Bronchial epithelial cell (primary cell): ENCODE measurements around the gene DENND2A. TPM values are rescaled to one million over a fixed set of nuclear protein-coding genes. Genes with fewer than 3 reads are reported as not detected.
A peak's percentile ranks its signal among the peaks of the same experiment; 100 is the strongest.

Experiments
- DNase-seq: peaks from one replicate; pipeline ENCODE4 v3.0.0-alpha.2; 2010; ENCODE audit warnings: low read depth
- FAIRE-seq: peaks from 2 replicates; lab custom pipeline; 2011; peaks lifted over from hg19 to GRCh38; lab: Jason Lieb, UNC
- H3K27me3 ChIP-seq: 2 replicates; pipeline ENCODE4 v1.5.1; 2011; ENCODE audit warnings: low read length; ENCODE audit not compliant: control insufficient read depth, insufficient read depth
- H3K36me3 ChIP-seq: 2 replicates; pipeline ENCODE4 v1.5.1; 2011; ENCODE audit warnings: low read length; ENCODE audit not compliant: control insufficient read depth, insufficient read depth
- H3K4me3 ChIP-seq: 2 replicates; pipeline ENCODE4 v1.5.1; 2011; ENCODE audit warnings: mild to moderate bottlenecking, low read depth, low read length, control low read depth
- total RNA-seq: library from RNA; depleted of rRNA; stranded (reverse); fragments of >200 nt; gene quantifications from 2 replicates; pipeline ENCODE4 v1.2.1, GENCODE V29; 2014
- TF ChIP-seq, protein P1 (sequence below): IDR thresholded peaks from 2 replicates; pipeline ENCODE4 v1.5.1; 2011; ENCODE audit warnings: mild to moderate bottlenecking, moderate library complexity, low read length, control low read depth, inconsistent platforms; ENCODE audit not compliant: insufficient read depth, severe bottlenecking

DENND2A gene
- total RNA-seq, 1 donor from 2014 or later = 0.26 TPM

DNA sequence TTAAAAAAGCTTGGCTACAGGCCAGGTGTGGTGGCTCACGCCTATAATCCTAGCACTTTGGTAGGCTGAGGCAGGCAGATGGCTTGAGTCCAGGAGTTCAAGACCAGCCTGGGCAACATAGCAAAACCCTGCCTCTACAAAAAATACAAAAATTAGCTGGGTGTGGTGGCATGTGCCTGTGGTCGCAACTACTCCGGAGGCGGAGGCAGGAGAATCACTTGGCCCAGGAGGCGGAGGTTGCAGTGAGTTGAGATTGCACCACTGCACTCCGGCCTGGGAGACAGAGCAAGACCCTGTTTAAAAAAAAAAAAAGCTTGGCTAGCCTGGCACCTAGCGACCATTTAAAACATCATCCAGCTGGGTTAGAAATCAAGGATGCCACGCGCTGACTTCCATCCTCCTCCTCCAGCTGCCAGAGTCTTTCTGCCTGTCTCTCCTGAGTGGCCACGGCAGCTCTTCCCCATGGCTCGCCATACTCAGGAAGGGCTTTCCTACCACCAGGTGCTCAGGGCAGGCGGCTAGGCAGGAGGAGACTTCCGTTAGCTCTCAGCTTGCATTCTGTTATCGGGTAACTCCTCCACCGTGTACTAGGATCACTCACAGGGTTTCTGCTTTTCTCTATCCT, 45.0 kb downstream of the DENND2A start:
- Histone ChIP-seq H3K36me3 (no peaks in the 10 kb centered on the region), H3K4me3 (no peak overlapping the region), H3K27me3 (no peaks in the 10 kb centered on the region)
- FAIRE-seq (no peak), DNase-seq (no peak)
- TF ChIP-seq, protein P1, sequence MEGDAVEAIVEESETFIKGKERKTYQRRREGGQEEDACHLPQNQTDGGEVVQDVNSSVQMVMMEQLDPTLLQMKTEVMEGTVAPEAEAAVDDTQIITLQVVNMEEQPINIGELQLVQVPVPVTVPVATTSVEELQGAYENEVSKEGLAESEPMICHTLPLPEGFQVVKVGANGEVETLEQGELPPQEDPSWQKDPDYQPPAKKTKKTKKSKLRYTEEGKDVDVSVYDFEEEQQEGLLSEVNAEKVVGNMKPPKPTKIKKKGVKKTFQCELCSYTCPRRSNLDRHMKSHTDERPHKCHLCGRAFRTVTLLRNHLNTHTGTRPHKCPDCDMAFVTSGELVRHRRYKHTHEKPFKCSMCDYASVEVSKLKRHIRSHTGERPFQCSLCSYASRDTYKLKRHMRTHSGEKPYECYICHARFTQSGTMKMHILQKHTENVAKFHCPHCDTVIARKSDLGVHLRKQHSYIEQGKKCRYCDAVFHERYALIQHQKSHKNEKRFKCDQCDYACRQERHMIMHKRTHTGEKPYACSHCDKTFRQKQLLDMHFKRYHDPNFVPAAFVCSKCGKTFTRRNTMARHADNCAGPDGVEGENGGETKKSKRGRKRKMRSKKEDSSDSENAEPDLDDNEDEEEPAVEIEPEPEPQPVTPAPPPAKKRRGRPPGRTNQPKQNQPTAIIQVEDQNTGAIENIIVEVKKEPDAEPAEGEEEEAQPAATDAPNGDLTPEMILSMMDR = no peak

DNA sequence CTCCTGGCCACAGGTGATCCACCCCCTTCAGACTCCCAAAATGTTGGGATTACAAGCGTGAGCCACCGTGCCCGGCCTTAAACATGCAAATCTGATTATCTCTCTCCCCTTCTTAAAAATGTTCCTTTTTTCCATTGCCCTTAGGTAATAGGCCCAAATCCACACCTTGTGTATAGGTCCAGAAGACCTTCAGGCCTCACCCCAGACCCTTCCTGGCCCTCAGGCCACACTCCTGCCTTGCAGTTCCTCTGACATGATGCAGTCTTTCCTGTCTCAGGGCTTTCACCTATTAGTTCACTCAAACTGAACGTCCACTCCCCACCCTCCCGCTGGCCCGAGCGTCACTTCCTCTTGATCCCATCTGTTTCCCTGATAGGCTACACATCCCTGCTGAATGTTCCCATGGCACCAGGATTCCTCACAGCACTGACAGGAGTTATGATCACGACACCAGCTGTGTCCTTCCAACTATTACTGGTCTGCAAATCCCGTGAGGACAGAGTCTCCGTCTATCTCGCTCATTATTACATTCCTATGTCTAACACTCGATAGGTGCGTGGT, 46.4 kb downstream of the DENND2A start:
- TF ChIP-seq, protein P1 = no peak
- Histone ChIP-seq H3K36me3 (no peaks in the 10 kb centered on the region), H3K4me3 (no peak overlapping the region), H3K27me3 (no peaks in the 10 kb centered on the region)
- DNase-seq = no peak
- no peak for FAIRE-seq

DNA sequence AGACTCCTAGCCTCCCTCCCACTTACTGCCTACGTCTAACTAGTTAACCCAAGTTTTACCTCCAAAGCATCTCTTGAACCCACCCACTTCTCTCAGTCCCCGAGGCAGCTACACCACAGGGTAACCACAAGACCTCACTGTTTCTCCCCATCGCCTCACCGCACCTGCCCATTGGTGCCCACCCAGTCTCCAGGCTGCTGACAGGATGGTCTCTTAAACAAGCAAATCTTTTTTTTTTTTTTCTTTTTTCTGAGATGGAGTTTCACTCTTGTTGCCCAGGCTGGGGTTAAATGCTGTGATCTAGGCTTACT, 47.0 kb downstream of the DENND2A start:
- TF ChIP-seq, protein P1 = no peak
- no peak for FAIRE-seq

DNA sequence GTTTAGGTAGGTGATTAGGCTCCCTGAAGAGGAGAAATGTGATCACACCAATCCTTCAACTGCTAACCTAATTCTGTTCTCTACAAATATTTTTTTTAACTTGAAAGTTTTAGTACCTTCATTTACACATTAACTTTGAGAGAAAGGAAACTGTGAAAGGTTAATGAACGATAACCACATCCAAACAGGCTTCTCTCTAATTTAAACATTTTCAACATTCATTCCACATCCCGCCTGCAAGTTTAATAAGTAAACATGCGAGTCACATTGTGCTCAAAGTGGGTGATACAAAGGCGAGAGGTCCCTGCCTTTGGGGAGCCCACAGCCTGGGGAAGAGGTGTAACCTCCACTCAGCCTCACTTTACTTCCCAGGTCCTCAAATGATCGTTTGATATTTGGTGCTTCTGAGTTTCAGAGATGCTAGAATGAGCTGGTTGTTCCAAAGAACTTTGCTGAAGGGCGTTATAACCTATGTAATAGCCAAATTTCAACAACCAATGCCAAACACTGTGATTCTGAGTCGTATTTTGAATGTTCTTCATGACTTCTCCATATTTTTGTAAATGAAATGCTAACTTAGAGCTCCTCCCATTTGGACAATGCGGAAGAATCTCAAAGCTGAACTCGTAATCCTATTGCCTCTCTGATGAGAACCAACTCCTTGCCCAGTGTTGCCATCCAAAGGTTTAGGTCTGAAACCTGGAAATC, 47.5 kb downstream of the DENND2A start:
- TF ChIP-seq, protein P1 = no peak
- H3K4me3 ChIP-seq = no peak overlapping the region
- H3K36me3 ChIP-seq = no peaks in the 10 kb centered on the region
- FAIRE-seq = no peak
- no peaks in the 10 kb centered on the region for H3K27me3 ChIP-seq
- no peak for DNase-seq

More for the DNA sequence above, 47.0 kb downstream of the DENND2A start:
- no peaks in the 10 kb centered on the region for H3K27me3 ChIP-seq
- no peak overlapping the region for H3K4me3 ChIP-seq
- no peak for DNase-seq
- H3K36me3 ChIP-seq = no peaks in the 10 kb centered on the region

DNA sequence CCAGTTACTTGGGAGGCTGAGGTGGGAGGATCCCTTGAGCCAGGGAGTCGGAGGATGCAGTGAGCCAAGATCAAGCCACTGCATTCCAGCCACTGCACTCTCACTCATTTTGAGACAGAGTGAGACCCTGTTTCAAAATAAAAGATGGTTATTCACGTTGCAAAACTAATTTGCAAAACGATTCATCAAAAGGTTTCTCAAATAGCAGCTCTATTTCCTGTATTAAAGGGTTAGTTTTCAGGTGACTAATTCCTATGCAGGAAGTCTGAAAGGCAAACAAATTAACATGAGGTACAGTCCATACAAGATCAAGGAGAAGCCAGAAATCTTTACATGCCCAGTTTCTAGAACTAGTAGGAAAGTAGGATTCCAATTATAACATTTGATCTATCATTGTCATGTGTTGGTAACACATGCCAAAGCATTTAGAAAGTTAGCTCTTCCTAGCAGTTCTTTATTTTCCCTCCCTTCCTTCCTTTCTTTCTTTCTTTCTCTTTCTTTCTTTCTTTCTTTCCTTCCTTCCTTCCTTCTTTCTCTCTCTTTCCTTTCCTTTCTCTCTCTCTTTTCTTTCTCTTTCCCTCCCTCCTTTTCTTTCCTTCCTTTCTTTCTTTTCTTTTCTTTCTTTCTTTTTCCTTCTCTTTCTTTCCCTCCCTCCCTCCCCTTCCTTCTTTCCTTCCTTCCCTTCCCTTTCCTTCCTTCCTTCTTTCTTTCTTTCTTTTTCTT, 49.3 kb downstream of the DENND2A start:
- no peak for FAIRE-seq
- TF ChIP-seq, protein P1 = no peak
- no peak overlapping the region for H3K4me3 ChIP-seq
- no peaks in the 10 kb centered on the region for H3K36me3 ChIP-seq
- peak; percentile 73 for DNase-seq
- H3K27me3 ChIP-seq = peaks cover 2% of the 10 kb centered on the region
